Endothelial cell of umbilical vein (primary cell): Measurements from ENCODE around the gene CD48. TPM values are rescaled to one million over a fixed set of nuclear protein-coding genes. Genes with fewer than 3 reads are reported as not detected.

Experiments
- BruUV-seq: library from RNA; stranded (reverse); fragments of 400-500 nt; replicated peaks from 2 replicates; lab custom pipeline; 2021; lab: Mats Ljungman, UMichigan
- CTCF ChIA-PET: fragments of 300-600, 350-600 bp; sonication (Branson Sonifier 250); formaldehyde crosslinking; loops from one replicate; lab custom pipeline; 2021; ENCODE audit warnings: antibody characterized with exemption, inconsistent platforms; lab: Charles Lee
- POLR2A ChIA-PET: fragments of 300-600, 350-600 bp; sonication (Branson Sonifier 250); formaldehyde crosslinking; loops from one replicate; lab custom pipeline; 2021; ENCODE audit warnings: antibody characterized with exemption, inconsistent platforms; lab: Charles Lee
- DNase-seq: peaks from one replicate; pipeline ENCODE4 v3.0.0-alpha.2; 2011; ENCODE audit warnings: low read depth, low spot score
- FAIRE-seq: peaks from 2 replicates; lab custom pipeline; 2011; peaks lifted over from hg19 to GRCh38; lab: Jason Lieb, UNC
- H2AFZ ChIP-seq: 2 replicates; pipeline ENCODE4 v1.6.0; 2012; ENCODE audit warnings: low read depth, low read length, control low read depth, inconsistent platforms
- H3K27ac ChIP-seq: 2 replicates; pipeline ENCODE4 v1.5.1; 2011; ENCODE audit warnings: low read depth, mild to moderate bottlenecking, control low read depth, low read length, moderate library complexity; ENCODE audit not compliant: insufficient read depth
- H3K27me3 ChIP-seq, 2 experiments: 2 replicates each; pipeline versions ENCODE4 v1.6.0 to v1.6.1; 2011; ENCODE audit warnings: low read length in 2 of 2, mixed read lengths in 1 of 2; ENCODE audit not compliant: control insufficient read depth in 2 of 2, insufficient read depth in 2 of 2
- H3K36me3 ChIP-seq, 2 experiments: 2 replicates in 1 of 2; 3 replicates in 1 of 2; pipeline ENCODE4 v1.5.1; 2011; ENCODE audit warnings: low read length in 2 of 2, mild to moderate bottlenecking in 1 of 2, moderate library complexity in 1 of 2; ENCODE audit not compliant: control insufficient read depth in 2 of 2, insufficient read depth in 2 of 2; ENCODE audit errors: extremely low read depth in 1 of 2
- H3K4me1 ChIP-seq: 3 replicates; pipeline ENCODE4 v1.5.1; 2011; ENCODE audit warnings: mild to moderate bottlenecking, low read length; ENCODE audit not compliant: control insufficient read depth, insufficient read depth; ENCODE audit errors: extremely low read depth
- H3K4me2 ChIP-seq: 2 replicates; pipeline ENCODE4 v1.6.1; 2011; ENCODE audit warnings: low read length, control low read depth, mixed read lengths; ENCODE audit not compliant: insufficient read depth
- H3K4me3 ChIP-seq, 3 experiments: fragments of 200-600 bp in 1 of 3; sonication (generic), shearing (Covaris generic) in 1 of 3; replicated peaks in 1 of 3; 2 replicates each; pipeline ENCODE4 v1.5.1; 2011 to 2016; ENCODE audit warnings: control low read depth in 3 of 3, low read length in 3 of 3, mild to moderate bottlenecking in 2 of 3, inconsistent platforms in 1 of 3, low read depth in 1 of 3, moderate library complexity in 1 of 3; ENCODE audit not compliant: insufficient read depth in 1 of 3
- H3K79me2 ChIP-seq: 2 replicates; pipeline ENCODE4 v1.6.0; 2012; ENCODE audit warnings: low read length, inconsistent platforms; ENCODE audit not compliant: control insufficient read depth, insufficient read depth
- H3K9ac ChIP-seq: replicated peaks from 2 replicates; pipeline ENCODE3; 2011; ENCODE audit warnings: low read length, control low read depth; ENCODE audit not compliant: insufficient read depth; ENCODE audit errors: extremely low read depth
- H3K9me1 ChIP-seq: replicated peaks from 3 replicates; pipeline ENCODE4 v1.6.0; 2011; ENCODE audit warnings: mild to moderate bottlenecking, low read length; ENCODE audit not compliant: control insufficient read depth, insufficient read depth; ENCODE audit errors: extremely low read depth
- H3K9me3 ChIP-seq: replicated peaks from 2 replicates; pipeline ENCODE4 v1.5.1; 2012; ENCODE audit warnings: low read length, inconsistent platforms; ENCODE audit not compliant: control insufficient read depth, insufficient read depth
- H4K20me1 ChIP-seq: replicated peaks from 2 replicates; pipeline ENCODE3; 2011; ENCODE audit warnings: mild to moderate bottlenecking, low read length; ENCODE audit not compliant: control insufficient read depth, insufficient read depth; ENCODE audit errors: extremely low read depth
- CTCF ChIP-seq, 2 donors: IDR thresholded peaks; 1 replicate in 1 of 2; 2 replicates in 1 of 2; pipeline ENCODE4 v1.5.1; 2011; ENCODE audit warnings: low read length in 2 of 2, mild to moderate bottlenecking in 2 of 2, moderate library complexity in 2 of 2, control low read depth in 1 of 2, inconsistent platforms in 1 of 2, low read depth in 1 of 2; ENCODE audit not compliant: insufficient read depth in 1 of 2; ENCODE audit errors: extremely low read depth in 1 of 2
- EZH2 ChIP-seq: IDR thresholded peaks from 2 replicates; pipeline ENCODE4 v1.6.1; 2012; ENCODE audit warnings: borderline replicate concordance, low read depth, mild to moderate bottlenecking, moderate library complexity, low read length, inconsistent platforms; ENCODE audit not compliant: severe bottlenecking
- FOS ChIP-seq: IDR thresholded peaks from 2 replicates; pipeline ENCODE4 v1.6.1; 2011; ENCODE audit warnings: mild to moderate bottlenecking, low read length, moderate library complexity, borderline replicate concordance; ENCODE audit not compliant: insufficient read depth
- GATA2 ChIP-seq: IDR thresholded peaks from 2 replicates; pipeline ENCODE4 v1.7.0; 2011; ENCODE audit warnings: low read depth, mild to moderate bottlenecking, moderate library complexity, mixed read lengths, low read length; ENCODE audit not compliant: insufficient read length, insufficient read depth
- JUN ChIP-seq: IDR thresholded peaks from 2 replicates; pipeline ENCODE4 v1.6.1; 2011; ENCODE audit warnings: borderline replicate concordance, low read depth; ENCODE audit not compliant: insufficient read length, insufficient read depth
- MAX ChIP-seq: IDR thresholded peaks from 2 replicates; pipeline ENCODE4 v1.6.1; 2011; ENCODE audit not compliant: insufficient read depth, insufficient read length
- MYC ChIP-seq: IDR thresholded peaks from one replicate; pipeline ENCODE4 v1.6.1; 2011; ENCODE audit warnings: mild to moderate bottlenecking, low read depth, low read length
- POLR2A ChIP-seq: IDR thresholded peaks from 2 replicates; pipeline ENCODE4 v1.6.1; 2012; ENCODE audit warnings: low read depth, mild to moderate bottlenecking, control low read depth, low read length
- POLR2AphosphoS5 ChIP-seq: IDR thresholded peaks from 2 replicates; pipeline ENCODE4 v1.6.1; 2012; ENCODE audit warnings: low read depth, mild to moderate bottlenecking, control low read depth, low read length, moderate library complexity; ENCODE audit not compliant: insufficient read depth
- dilution Hi-C: fragments of 300-500 bp; cut with MboI; formaldehyde crosslinking; loops from one replicate; pipeline ENCODE4 v1.15.0; 2019; ENCODE audit warnings: low sequenced_read_pairs; ENCODE audit not compliant: extremely low pct_ligation_motif_present
- intact Hi-C: fragments of 100-400 bp; cut with micrococcal nuclease; formaldehyde crosslinking; loops from one replicate; pipeline ENCODE4 v1.10.0; 2022
- polyA plus RNA-seq, 4 experiments: library from polyadenylated mRNA; depleted of rRNA in 3 of 4; stranded (reverse) in 3 of 4; unstranded in 1 of 4; fragments of >200 nt; gene quantifications; 2 replicates each; pipeline versions ENCODE4 v1.2.1 to v1.2.3, GENCODE V29; 2011 to 2012; ENCODE audit warnings: missing spikeins in 1 of 4
- total RNA-seq: library from RNA; stranded (reverse); gene quantifications from 2 replicates; pipeline ENCODE4 v1.2.3, GENCODE V29; 2021

CD48 gene
- total and polyA plus RNA-seq, 2 donors (not counting 3 experiments of a cell fraction or from before 2014, with no cell fraction given): not detected

- H3K9me1 ChIP-seq: no peaks in the 10 kb centered on the region
- no peaks in the 10 kb centered on the region for H3K4me1 ChIP-seq
- H3K9ac ChIP-seq: no peak overlapping the region
- CTCF ChIA-PET: interaction anchor here (0.5 to 4.8 kb wide), 11 partner anchors 12 to 655 kb away, joined by 3 to 43 read pairs (median 3); partner anchors contain the start of genes ITLN2 and SLAMF7
- H3K79me2 ChIP-seq: no peaks in the 10 kb centered on the region
- H3K9me3 ChIP-seq: no peaks in the 10 kb centered on the region
- H3K27ac ChIP-seq: no peak overlapping the region
- DNase-seq: peak; percentile 68
- intact Hi-C loops (loop anchor here (1.0 to 5.0 kb wide), 5 partner anchors 104 to 414 kb away; partner anchors contain the start of gene KLHDC9), dilution Hi-C loops (no loop called here)
- BruUV-seq: no TSS peak
- POLR2A ChIA-PET: no interaction called here
- H2AFZ ChIP-seq: peak overlapping the region; percentile 88
- no peaks in the 10 kb centered on the region for H3K36me3 ChIP-seq
- no peak overlapping the region for H3K4me3 ChIP-seq
- FAIRE-seq: peak; percentile 80
- no peaks in the 10 kb centered on the region for H4K20me1 ChIP-seq
- no peaks in the 10 kb centered on the region for H3K27me3 ChIP-seq
- TF ChIP-seq CTCF (IDR thresholded peaks at IDR 0.05; ENCODE audit: extremely low read depth in 1 of 2, insufficient read depth in 1 of 2, low read depth in 1 of 2, low read length in 2 of 2): peak; percentile 76 to 77
- no peak for TF ChIP-seq EZH2
- H3K4me2 ChIP-seq: no peak overlapping the region
These were observed 15.1 kb upstream of the CD48 start for GRCh38 chr1:160726498-160727315.

GRCh38 chr1:160726114-160726497 lies 14.5 kb upstream of the CD48 start:
- dilution Hi-C loops: no loop called here
- no TSS peak for BruUV-seq
- Histone ChIP-seq H3K9ac (no peak overlapping the region), H3K4me1 (no peaks in the 10 kb centered on the region), H3K4me3 (no peak overlapping the region), H4K20me1 (no peaks in the 10 kb centered on the region), H2AFZ (no peak overlapping the region), H3K9me1 (no peaks in the 10 kb centered on the region), H3K27ac (no peak overlapping the region), H3K79me2 (no peaks in the 10 kb centered on the region), H3K9me3 (no peaks in the 10 kb centered on the region), H3K27me3 (no peaks in the 10 kb centered on the region), H3K4me2 (no peak overlapping the region), H3K36me3 (no peaks in the 10 kb centered on the region)
- no peak for DNase-seq
- TF ChIP-seq EZH2 (no peak), FOS (no peak), JUN (no peak), POLR2A (no peak), POLR2AphosphoS5 (no peak), CTCF (IDR thresholded peaks at IDR 0.05; ENCODE audit: extremely low read depth in 1 of 2, insufficient read depth in 1 of 2, low read depth in 1 of 2, low read length in 2 of 2) (no peak), GATA2 (no peak), MYC (no peak), MAX (no peak)
- intact Hi-C loops: loop anchor here (2.0 to 5.0 kb wide), 3 partner anchors 225 to 415 kb away; partner anchors contain the start of gene KLHDC9
- ChIA-PET CTCF (interaction anchor here (0.8 to 4.8 kb wide), 6 partner anchors 12 to 415 kb away, joined by 3 to 43 read pairs (median 4); partner anchors contain the start of gene ITLN2), POLR2A (no interaction called here)
- no peak for FAIRE-seq
